ENCODE results near the gene OVAAL.
A peak's percentile ranks its signal among the peaks of the same experiment; 100 is the strongest.

Gene OVAAL

DNA sequence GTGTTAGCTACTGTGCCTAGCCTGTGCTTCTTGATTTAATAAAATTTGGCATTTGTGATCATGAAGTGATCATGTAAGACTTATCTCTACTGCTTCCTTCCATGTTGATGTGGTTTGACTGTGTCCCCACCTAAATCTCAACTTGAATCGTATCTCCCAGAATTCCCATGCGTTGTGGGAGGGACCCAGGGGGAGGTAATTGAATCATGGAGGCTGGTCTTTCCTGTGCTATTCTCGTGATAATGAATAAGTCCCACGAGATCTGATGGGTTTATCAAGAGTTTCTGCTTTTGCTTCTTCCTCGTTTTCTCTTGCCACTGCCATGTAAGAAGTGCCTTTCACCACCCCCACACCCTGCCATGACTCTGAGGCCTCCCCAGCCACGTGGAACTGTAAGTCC, at the start of gene OVAAL:
Gene OVAAL, plus strand, starts transcription at position 301 of the 400 bp plus-strand sequence.
- DNase-seq: no peak

- no peak for DNase-seq
Observed at GRCh38 chr1:180510882-180511281, 47.9 kb upstream of the OVAAL start.

- no peak for DNase-seq
Observed at GRCh38 chr1:180513531-180513930, 45.2 kb upstream of the OVAAL start.

DNA sequence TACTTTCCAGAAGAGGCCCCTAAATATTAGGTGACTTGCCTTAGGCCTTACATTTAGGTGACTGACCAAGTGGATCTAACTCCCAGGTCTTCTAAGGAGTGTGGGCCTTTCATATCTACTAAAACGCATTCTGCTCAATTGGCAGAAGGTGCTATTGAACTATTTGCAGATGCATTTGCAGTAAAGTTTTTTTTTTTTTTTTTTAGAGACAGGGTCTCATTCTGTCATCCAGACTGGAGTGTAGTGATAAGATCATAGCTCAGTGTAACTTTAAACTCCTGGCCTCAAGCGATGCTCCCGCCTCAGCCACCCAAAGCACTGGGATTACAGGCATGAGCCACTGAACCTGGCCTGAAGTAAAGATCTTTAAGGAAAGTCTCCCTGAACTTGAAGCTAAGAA, 43.4 kb upstream of the OVAAL start:
- no peak for DNase-seq

DNA sequence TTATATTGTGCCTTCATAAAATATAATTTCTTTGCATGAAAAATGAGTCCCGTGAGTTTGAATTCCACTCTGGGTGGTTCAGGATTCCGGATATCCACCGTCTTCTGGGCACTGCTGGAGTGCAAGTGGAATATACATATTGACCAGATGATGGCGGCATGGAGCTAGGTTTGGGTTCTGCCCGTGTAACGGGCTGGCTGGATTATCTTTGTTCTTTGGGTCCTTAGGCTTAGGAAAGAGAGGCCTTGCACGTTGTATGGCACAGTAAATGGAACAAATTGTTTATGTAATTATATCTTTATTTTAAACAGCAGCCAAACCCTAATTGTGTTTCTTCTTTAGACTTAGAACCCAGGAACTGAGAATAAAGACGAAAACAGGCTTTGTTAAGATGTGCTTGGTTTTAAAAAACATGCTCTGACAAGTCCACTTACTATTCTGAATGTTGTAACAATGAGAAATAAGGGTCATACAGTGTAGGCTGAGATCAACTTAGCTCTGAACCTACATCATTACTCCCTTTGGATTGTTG, 42.8 kb upstream of the OVAAL start:
- DNase-seq: peak; percentile 73 to 84

DNA sequence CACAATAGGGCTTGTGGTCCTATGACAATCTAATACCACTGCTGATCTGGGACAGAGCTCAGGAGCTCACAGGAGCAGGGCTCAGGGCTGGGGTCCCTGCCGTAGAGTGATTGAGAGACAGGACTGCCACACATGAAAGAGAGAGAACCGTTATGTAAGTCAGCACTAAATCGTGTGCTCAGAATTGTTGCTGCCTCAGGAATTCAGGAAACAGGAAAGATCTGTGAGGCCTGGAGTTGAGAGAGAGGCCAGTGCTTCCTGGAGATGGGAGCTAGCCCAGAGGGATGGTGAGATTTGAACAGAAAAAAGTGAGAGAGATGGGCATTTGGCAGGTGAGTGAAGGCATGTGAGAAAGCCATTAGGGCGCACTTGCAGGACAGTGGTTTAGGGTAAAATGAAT, 38.9 kb upstream of the OVAAL start:
- DNase-seq: no peak

DNA sequence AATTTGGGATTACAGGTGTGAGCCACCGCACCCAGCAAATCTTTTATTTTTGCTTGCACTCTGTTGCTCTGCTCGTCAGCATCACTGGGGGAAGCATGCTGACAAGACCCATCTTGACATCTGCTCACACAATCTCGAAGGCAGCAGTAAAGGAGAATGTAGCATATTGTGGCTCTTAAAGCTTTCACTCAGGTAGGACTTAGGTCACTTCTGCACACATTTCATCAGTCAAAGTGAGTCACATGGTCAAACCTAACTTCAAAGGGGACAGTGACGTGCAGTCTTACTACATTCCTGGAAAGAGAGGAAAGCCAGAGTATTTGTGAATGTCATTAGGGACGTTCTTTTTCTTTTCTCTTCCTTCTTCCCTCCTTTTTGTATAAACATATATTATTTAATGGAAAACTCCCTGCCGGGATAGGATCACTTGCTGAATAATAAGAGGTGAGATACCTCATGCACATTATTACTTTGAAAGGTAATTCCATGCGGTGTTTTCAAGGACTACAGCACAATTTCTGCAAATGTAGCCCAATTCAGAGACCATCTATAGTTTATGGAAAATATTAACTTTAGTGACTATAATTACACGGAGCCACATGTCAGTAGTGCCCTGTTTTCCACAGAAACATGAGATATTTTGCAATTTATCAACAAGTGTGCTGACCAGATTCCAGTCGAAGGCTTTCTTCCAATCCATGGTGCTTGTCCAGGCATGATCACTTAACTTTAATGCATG, 37.1 kb upstream of the OVAAL start:
- DNase-seq: no peak

DNA sequence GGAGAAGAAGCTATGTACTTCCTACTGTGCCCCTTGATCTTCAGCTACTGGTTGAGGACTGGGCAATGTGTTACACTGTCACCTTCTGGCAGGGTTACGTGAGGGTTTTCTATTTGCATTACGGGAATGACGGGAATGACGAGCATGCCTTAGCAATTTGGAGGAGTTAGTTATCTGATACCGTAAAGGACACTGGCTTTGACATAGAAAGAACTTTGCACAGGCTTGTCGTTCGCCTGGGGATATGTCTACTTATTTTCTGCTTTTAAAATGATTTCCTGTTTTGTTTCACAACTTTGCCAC, 36.6 kb upstream of the OVAAL start:
- DNase-seq: peak; percentile 3 to 21

GRCh38 chr1:180524160-180524914, 34.4 kb upstream of the OVAAL start:
- no peak for DNase-seq

- no peak for DNase-seq
Observed at GRCh38 chr1:180524915-180525714, 33.6 kb upstream of the OVAAL start.

DNA sequence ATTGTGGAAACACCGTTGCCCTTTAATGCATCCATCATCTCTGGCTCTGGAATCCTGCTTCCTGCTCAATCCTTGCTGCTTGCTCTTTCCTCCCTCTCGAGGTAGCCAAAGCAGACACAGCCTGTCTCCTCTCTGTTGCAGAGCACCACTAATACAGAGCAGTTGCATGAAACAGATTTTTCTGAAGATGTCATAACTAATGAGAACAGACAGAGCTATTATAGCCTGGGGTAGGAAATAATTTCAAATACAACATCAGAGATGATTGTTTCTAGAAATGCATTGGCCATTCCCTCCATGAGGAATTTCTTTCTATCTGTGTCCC, 33.1 kb upstream of the OVAAL start:
- no peak for DNase-seq

- no peak for DNase-seq
Observed at GRCh38 chr1:180527101-180527669, 31.6 kb upstream of the OVAAL start.

DNA sequence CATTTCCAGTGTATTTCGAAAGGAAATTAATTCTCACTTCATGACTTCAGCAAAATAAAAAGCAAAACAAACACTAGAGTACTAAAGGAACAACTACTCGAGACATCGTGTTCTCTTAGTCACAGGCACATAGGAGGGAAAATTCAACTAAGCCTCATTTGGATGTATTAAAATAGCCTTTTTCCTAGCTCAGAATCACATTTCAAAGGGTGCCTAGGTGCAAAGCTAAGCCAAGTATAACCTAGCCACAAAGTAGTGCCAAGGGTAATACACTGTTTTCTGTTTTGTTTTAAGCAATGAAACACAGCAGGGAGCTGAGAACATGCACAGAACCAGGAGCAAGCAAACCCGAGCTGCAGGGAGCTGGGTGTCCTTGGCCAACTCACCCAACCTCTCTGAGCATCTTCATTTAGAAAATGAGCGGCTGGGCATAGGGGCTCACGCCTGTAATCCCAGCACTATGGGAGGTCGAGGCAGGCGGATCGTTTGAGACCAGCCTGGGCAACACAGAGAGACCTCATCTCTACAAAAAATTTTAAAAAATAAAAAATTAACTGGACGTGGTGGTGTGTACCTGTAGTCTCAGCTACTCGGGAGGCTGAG, 29.8 kb upstream of the OVAAL start:
- no peak for DNase-seq

DNA sequence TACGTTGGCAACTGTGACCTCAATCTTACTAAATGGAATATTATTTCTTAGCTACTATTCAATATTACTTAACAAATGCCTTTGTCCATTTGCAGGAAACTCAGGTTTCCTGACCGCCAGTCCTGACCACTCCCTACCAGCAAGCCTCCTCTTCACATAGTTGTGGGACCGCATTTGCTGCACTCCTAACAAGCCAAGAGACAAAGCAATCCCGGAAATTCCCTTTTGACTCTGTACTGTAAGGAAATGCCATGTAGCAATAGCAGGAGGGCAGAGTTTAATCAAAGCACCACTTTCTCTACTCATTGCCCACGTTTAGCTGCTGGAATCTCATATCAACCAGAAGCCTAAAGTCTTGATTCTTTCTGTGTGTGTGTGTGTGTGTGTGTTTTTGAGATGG, 28.3 kb upstream of the OVAAL start:
- DNase-seq: no peak

GRCh38 chr1:180532854-180533253, 25.9 kb upstream of the OVAAL start:
- no peak for DNase-seq

DNA sequence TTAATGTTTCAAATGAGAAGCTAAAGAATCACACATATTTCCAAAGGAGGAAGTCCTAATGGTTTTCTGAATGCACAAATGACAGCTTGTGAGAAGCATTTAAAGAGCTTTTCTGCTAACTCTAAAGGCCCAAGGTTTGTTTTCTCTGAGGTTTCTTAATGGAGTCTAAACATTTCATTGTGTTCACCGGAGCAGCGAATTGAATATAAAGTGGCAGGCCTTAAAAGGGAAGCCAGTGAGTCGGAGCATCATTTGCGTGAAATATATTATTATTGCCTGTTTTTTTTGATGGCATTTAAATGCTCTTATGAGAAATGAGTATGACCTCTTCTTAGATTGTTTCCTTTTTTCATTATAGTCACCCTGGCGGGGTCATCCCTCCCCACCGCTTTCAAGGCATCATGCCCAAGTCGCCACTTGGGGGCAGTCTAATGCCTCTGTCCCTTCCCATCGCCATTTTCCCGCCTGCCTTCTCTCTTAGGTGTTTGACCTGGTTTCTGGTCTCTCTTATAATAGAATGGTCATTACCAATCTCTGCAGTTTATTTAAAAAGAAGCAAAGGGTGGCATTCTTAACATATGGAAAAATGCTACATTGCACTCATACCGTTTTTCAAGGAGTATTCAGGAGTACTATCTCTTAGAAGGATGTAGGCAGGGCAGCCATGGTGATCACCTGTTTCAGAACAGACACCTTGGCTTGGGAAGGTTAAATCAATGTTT, 25.3 kb upstream of the OVAAL start:
- peak; percentile 50 to 69 for DNase-seq

- no peak for DNase-seq
Observed at GRCh38 chr1:180534214-180534613, 24.6 kb upstream of the OVAAL start.

DNA sequence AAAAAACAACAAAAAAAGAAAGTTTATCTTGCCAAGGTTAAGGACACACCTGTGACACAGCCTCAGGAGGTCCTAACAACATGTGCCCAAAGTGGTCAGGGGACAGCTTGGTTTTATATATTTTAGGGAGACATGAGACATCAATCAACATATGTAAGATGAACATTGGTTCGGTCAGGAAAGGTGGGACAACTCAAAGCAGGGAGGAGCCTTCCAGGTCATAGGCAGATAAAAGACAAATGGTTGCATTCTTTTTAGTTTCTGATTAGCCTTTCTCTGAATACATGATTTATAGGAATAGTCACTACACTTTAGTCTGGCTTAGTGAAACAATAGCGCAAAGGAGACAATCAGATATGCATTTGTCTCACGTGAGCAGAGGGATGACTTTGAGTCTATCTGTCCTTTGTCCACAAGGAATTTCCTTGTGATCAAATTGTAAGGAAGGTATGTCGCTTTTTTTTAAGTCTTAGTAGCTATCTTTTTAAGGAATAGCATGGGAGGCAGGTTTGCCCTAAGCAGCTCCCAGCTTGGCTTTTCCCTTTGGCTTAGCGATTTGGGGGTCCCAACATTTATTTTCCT, 23.3 kb upstream of the OVAAL start:
- no peak for DNase-seq

DNA sequence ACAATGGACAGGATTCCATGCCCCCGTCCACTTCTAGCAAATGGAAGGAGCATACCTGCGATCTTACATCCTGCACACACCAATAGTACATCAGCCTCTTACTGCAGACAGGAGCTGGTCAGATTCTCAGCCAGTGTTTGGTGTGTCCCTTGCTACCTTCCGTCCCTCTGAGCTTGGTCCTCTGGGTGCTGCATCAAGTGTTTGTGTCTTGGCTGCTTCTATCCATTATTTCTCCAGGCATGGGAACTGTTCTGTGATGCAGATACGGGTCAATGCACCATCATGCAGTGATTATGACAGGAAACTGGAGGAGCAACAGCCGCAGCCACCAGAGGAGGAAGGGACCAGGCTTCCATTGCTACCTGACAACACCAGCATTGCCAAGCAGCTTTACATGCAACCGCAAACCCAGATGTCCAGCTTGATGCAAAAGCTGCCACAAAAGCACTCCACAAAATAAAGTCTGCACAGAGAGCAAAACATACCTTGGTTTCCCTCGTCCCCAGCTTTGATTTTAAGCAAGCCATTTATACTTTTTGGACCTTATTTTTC, 21.9 kb upstream of the OVAAL start:
- DNase-seq: no peak

DNA sequence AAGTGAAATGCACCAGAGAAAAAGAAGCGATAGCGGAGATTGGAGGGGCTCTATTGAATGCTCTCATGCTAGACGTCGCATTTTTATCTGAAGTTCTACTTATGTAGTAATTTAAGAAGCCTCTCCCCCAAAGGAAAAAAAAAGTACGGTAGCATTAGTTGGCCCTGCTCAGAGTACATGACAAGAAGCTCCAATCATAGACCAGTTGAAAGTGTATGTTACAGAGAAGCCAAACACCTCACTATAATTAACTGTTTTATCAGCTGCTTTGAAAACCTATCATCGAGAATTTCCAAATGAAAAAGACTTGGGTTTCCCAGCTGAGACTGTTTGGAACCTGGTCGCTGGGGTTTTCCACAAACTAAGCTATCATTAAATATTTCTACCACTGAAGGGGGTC, 19.6 kb upstream of the OVAAL start:
- no peak for DNase-seq
